NCI-H2196 (cell line): ENCODE measurements around the gene POLH.

Source experiments
- DNase-seq: peaks from one replicate; lab custom pipeline; 2025; ENCODE audit not compliant: unreplicated experiment; lab: John Stamatoyannopoulos, UW

POLH gene

DNA sequence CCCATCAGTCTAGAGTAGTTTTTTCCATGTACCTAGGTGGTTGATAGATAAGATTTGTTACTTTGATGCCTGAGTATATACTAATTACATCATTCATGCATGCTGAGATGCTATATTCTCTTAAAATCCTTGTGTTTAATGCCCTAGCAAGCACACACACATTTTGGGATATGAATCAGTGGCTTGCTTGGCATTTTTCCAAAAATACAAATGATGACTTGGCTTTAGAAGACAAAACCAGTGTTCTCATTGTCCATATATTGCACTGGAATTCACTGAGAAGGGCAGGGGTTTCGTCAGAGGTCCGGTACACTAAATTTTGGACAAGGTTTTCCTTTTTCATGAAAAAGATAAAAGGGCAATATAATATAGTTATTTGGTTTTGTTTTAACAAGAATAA lies 28.2 kb downstream of the POLH start:
- DNase-seq: no peak

DNA sequence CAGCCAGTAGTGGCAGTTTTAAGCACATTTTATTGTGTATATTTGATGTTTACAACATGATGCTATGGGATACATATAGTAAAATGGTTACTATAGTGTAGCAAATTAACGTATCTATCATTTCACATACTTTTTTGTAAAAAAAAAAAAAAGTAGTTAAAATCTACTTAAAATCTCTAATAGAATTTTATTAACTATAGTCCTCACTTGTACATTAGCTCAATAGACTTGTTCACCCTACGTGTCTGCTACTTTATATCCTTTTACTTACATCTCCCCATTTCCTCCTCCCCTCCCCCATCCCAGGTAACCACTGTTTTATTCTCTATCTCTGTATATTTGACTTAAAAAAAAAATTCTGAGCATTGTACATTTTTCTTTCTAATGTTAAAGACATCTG lies 30.0 kb downstream of the POLH start:
- no peak for DNase-seq

DNA sequence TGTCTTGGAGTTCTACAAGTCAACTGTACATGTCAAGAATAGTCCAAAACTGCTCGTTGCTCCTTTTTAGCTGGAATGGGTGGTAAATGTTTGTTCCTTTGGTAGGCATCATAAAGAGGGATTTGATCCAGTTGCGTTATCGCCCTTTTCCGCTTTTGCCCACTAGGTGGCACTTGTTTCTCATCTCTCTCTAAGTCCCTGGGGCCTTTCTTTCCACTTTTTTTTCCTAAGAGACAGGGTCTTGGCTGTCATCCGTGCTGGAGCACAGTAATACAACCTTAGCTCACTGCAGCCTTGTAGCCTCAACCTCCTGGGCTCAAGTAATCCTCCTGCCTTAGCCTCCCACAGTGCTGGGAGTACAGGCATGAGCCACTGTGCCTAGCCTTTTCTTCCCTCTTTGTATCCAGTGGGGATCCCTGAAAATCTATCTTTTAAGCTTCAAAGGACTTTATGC lies 32.4 kb downstream of the POLH start:
- peak; percentile 76 for DNase-seq

DNA sequence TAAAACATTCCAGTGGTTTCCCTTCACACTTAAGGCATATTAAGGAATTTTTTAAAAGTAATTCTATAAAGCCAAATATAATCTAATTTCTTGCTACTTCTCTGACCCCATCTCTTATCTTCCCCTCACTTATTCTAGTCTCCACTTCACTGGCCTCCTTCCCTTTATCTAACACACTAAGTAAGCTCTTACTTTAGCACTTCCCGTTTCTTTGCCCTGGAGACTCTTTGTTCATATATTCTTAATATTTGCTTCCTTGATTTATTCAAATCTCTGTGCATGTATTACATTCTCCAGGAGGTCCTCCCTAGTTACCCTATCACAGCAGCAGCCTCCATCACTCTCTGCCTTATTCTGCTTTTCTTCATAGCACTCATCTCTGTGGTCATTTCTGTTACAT lies 32.8 kb downstream of the POLH start:
- DNase-seq: no peak

DNA sequence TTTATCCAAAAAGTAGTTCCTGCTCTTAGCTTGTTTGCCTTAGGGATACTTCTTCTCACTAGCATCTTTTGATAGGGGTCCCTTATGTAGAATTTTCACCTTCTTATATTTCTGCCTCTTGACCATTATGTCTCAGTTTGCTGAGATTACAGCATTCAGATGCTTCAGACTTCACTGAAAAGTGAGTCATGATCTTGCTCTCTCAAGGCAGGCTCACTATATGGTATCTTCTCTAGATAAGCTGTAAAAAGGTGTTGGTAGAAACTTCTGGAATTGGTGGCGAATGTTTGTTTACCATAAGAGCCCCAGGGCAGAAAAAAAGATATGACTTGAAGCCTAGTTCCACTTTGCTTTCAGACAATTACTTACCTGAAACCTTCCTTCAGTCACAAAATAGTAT lies 33.4 kb downstream of the POLH start:
- no peak for DNase-seq

DNA sequence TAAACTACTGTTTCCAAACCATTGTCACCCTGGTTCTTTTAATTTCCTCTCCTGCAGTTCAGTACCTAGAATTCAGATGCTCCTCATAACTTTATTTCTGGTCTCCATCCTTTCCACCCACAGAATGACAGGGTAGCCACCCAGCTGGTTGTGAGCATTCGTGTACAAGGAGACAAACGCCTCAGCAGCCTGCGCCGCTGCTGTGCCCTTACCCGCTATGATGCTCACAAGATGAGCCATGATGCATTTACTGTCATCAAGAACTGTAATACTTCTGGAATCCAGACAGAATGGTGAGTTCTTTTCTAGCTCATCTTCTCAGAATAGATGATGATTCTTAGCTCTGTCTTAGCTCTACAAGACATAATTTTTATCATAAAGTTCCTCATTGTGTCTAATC lies 34.4 kb downstream of the POLH start:
- DNase-seq: no peak

DNA sequence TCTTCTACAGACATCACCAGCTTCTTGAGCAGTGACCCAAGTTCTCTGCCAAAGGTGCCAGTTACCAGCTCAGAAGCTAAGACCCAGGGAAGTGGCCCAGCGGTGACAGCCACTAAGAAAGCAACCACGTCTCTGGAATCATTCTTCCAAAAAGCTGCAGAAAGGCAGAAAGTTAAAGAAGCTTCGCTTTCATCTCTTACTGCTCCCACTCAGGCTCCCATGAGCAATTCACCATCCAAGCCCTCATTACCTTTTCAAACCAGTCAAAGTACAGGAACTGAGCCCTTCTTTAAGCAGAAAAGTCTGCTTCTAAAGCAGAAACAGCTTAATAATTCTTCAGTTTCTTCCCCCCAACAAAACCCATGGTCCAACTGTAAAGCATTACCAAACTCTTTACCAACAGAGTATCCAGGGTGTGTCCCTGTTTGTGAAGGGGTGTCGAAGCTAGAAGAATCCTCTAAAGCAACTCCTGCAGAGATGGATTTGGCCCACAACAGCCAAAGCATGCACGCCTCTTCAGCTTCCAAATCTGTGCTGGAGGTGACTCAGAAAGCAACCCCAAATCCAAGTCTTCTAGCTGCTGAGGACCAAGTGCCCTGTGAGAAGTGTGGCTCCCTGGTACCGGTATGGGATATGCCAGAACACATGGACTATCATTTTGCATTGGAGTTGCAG lies 37.9 kb downstream of the POLH start:
- no peak for DNase-seq

DNA sequence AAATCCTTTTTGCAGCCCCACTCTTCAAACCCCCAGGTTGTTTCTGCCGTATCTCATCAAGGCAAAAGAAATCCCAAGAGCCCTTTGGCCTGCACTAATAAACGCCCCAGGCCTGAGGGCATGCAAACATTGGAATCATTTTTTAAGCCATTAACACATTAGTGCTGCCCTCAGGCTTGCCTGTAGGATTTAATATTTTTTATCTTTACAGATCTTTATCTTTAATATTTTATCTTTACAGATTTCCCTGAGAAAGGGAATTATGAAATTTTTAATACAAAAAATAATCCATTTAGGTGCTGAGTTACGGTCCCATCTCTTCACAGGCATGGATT lies 38.4 kb downstream of the POLH start:
- DNase-seq: no peak

DNA sequence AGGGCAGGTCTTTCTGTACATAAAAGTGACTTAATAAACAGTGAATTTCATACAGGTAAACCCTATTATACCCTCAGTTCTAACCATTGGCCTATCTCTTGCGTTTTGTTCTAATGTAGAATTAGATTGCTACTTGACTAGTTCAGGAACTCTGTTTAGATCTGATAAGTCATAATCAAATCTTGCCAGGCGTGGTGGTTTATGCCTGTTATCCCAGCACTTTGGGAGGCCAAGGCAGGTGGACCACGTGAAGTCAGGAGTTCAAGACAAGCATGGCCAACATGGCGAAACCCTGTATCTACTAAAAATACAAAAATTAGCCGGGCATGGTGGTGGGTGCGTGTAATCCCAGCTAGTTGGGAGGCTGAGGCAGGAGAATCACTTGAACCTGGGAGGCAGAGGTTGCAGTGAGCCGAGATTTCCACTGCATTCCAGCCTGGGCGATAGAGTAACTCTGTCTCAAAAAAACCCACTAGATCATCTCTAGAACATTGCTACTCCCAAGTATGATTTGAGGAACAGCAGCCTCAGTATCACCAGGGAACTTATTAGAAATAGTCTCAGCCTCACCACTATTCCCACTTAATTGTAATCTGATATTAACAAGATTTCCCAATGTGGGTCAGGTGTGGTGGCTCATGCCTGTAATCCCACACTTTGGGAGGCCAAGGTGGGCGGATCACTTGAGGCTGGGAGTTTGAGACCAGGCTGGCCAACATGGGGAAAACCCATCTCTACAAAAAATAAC lies 40.9 kb downstream of the POLH start:
- DNase-seq: no peak

DNA sequence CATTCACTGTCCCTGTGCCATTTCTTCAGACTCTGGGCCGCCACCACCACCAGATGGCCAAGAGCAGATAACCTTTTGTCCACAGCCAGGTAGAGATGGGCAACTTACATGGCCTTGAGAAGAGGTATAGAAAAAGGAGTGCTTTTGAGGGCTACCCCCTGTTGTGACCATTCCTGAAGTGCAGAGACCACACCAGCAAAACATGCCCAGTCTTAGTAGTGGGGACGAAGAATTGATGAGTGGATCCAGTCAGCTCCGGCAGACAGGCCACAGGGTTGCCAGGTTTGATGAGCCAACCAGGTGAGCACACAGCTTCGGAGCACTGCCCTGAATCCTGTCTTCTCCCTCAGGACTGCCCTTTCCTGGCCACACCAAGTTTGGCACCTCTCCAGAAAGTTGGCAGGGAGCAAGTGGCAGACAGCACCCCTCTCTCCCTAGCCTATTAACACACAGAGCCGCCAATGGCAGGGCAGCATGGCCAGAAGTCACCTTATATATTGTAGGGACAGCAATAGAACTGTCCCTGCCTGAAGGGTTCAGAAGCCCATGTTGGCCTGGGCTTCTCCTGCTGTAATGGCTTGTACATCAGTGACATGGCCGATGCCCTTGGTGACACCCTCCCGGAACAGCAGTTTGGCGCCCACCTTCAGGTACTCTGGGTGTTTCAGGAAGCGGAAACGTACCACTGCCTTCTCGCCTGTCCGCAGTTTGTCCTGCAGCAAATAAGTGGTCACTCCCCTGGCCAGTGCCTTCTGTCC lies 45.3 kb downstream of the POLH start:
- DNase-seq: no peak

DNA sequence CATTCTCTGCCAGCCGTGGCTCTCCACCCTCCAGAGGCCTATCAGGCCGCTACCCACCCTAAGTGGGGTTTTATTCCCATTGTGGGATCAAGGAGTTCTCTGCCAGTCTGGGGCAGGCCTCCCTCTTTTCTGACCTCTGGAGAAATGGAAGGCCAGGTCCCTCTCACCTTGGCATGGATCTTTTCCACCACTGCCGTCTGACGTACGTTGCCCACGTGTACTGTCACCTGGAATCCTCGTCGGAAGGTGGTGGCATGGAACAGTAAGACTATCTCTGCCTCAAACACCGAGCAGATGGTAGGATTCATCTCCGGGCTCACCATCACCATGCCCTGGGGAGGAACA lies 45.8 kb downstream of the POLH start:
- DNase-seq: no peak

GRCh38 chr6:43622541-43622940 lies 46.6 kb downstream of the POLH start:
- no peak for DNase-seq

GRCh38 chr6:43623880-43624785 lies 48.1 kb downstream of the POLH start:
- no peak for DNase-seq

DNA sequence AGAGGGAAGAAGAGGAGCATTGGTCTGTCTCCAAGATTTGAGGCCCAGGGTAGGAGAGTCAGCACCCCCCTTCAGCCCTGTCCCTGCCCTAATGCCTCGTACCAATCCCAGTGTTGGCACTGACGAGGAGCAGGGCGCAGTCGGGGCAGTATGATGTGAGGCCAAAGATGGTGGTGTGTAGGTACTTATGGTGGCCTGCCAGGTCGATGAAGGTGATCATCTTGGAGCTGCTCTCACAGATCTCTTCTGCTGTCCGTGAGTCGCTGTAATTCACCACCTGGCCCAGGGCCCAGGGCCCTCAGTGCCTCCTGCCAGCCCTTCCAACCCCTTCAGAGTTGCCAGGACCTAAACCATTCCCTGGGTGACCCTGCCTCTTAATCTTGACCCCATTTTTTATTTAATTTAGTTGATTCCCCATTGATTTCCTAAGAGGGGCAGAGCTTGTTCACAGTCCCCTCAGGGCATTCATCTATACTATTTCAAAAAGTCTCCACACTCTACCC lies 48.9 kb downstream of the POLH start:
- DNase-seq: no peak

DNA sequence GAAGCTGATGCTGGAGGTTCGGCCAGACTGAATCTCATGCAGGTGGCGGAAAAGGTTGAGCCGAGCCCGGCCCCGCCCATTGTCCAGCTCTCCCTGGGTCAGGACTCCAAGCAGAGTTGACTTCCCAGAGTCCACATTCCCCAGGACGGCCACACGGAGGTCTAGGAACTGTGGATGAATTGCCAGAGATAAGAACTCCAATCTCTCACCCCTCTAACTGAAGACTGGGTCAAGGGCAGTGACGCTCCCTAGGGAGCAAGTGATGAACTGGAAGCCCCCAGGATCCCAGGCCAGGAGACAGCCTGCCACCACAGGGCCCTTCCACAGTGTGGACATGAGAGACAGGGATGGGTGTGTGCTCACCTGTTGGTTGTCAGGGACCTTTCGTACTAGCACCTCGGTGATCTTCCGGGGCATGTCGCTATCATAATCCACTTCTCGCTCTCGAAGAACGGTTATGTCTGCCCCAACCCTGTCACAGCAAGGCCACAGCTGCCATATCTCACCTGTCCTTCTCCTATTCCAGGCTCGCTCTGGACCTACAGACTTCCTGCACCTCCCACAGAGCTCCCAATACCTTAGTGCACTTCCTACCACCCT lies 49.5 kb downstream of the POLH start:
- no peak for DNase-seq

DNA sequence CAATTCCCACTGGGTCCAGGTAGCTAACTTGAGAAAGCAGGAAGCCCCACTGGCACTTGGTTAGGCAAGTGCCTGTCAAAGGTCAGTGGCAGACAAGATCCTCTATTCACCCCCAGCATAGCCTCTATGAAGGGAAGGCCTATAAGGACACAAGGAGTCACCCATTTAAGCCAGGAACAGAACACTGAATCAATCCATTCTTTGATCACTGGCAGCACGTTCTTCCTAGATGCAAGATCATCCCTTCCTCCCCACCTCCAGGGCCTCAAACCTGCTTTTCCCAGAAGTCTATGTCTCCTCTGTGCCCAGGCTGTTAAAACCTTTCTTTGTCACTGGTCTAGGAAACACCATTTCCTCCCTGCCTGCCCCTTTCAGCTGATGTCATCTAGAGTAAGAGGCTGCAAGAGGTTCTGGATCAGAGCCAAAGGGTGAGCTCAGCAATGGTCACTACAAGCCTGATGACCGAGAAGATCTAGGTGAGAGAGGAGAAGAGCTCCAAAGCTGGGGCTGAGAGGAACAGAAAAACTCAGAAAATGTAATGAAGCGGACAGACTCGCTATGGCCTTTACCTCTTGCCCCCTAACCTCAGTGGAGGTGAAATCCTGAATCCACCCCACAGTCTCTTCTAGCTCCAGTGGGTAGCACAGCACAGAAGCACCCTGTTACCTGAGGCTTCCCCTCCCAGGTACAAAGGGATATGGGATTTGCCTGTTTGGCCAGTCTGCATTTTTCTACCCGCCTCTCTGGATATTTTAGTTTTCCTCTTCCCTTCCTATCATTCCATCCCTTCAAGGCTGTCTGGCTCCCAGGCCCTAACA lies 51.2 kb downstream of the POLH start:
- DNase-seq: peak; percentile 97

DNA sequence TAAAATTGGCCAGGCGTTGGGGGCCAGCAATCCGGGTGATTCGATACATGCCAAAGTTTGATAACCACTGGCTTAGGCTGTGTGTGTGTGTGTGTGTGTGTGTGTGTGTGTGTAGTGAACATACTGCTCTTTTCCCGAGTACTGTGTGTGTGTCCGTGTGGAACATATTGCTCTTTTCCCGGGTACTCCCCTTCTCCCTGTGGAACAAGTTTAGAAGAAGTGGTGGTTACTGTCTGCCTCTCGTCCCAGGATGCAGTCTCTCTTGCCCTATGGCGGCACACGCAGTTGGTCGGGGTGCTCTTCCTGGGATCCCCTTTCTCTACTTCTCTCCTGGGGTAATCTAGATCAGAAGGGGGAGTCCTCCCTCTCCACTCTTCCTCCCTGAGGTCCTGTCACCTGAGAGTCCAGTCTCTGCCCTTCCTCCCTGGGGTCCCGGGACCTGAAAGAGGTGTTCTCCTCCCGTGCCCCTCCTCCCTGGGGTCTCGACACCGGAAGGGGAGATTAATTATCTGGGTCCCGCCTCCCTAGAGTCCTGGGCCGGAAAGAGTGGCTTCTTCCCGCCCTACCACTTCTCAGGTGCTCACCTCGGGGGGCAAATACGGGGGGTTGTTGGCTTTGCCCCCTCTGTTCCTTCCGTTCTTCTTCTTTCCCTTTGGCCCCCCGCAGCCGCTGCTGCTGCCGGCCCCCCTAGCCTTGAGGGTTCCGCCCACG lies 52.6 kb downstream of the POLH start:
- peak; percentile 50 for DNase-seq

DNA sequence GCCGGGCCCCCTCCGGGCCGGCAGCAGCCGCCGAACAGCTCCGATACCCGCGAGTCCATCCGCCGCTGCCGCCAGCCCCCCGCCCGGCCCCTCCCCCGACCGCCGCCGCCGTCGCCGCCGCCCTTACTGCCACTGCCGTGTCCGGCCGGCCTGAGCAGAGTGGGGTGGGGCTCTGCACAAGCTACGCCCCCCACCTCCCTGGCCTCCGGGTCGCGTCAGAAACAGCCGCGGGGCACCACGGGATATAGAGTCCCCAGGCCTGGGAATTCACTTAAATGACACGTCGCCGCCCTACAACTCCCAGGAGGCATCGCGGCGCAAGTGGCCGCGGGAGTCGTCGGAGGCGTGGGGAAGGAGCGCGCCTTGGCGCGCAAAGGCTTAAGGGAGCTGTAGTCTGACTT lies 53.1 kb downstream of the POLH start, which contains the start of gene GTPBP2:
Gene GTPBP2, minus strand, starts transcription at position 161 of the 401 bp plus-strand sequence. Its CDS starts 102 bp downstream, at position 59.
- DNase-seq: peak; percentile 99
